H9 (cell line): ENCODE measurements around the gene TMEM145. TPM values are rescaled to one million over a fixed set of nuclear protein-coding genes. Genes with fewer than 3 reads are reported as not detected.

Experiments
- DNase-seq: peaks from one replicate; pipeline ENCODE4 v3.0.0-alpha.2; 2017
- H2AFZ ChIP-seq: one replicate; pipeline ENCODE4 v1.6.1; 2013; ENCODE audit warnings: mild to moderate bottlenecking, low read length, control low read depth, moderate library complexity
- H2AK5ac ChIP-seq: 2 replicates; pipeline ENCODE4 v1.6.1; 2013; ENCODE audit warnings: low read length, control low read depth, mixed read lengths; ENCODE audit not compliant: insufficient read length
- H2BK120ac ChIP-seq: one replicate; pipeline ENCODE4 v1.6.1; 2013; ENCODE audit warnings: low read depth, mild to moderate bottlenecking, low read length, control low read depth, inconsistent platforms; ENCODE audit not compliant: poor library complexity, severe bottlenecking
- H2BK12ac ChIP-seq: 2 replicates; pipeline ENCODE4 v1.6.1; 2013; ENCODE audit warnings: low read length, control low read depth, mixed read lengths, low read depth; ENCODE audit not compliant: insufficient read length
- H2BK15ac ChIP-seq: 2 replicates; pipeline ENCODE4 v1.6.1; 2013; ENCODE audit warnings: low read depth, low read length, control low read depth
- H2BK20ac ChIP-seq: one replicate; pipeline ENCODE4 v1.6.1; 2013; ENCODE audit warnings: low read depth, mild to moderate bottlenecking, low read length, control low read depth, inconsistent platforms; ENCODE audit not compliant: poor library complexity, severe bottlenecking
- H2BK5ac ChIP-seq: 2 replicates; pipeline ENCODE4 v1.6.1; 2013; ENCODE audit warnings: low read length, control low read depth, mixed read lengths; ENCODE audit not compliant: insufficient read length
- H3K14ac ChIP-seq: 2 replicates; pipeline ENCODE4 v1.6.1; 2013; ENCODE audit warnings: low read length, control low read depth; ENCODE audit not compliant: insufficient read depth
- H3K18ac ChIP-seq: 2 replicates; pipeline ENCODE4 v1.6.1; 2013; ENCODE audit warnings: low read depth, mild to moderate bottlenecking, mixed read lengths, low read length, control low read depth; ENCODE audit not compliant: insufficient read length
- H3K23ac ChIP-seq: 2 replicates; pipeline ENCODE4 v1.6.1; 2013; ENCODE audit warnings: low read length, control low read depth, mixed read lengths, low read depth; ENCODE audit not compliant: insufficient read length
- H3K23me2 ChIP-seq: 2 replicates; pipeline ENCODE4 v1.6.1; 2013; ENCODE audit warnings: low read depth, mild to moderate bottlenecking, mixed read lengths, low read length, control low read depth; ENCODE audit not compliant: insufficient read length, poor library complexity, severe bottlenecking
- H3K27ac ChIP-seq: 2 replicates; pipeline ENCODE4 v1.5.1; 2013; ENCODE audit warnings: low read length, control low read depth, mixed read lengths, low read depth; ENCODE audit not compliant: insufficient read length
- H3K27me3 ChIP-seq: 2 replicates; pipeline ENCODE4 v1.6.1; 2013; ENCODE audit warnings: low read length, control low read depth, inconsistent platforms; ENCODE audit not compliant: insufficient read depth
- H3K4ac ChIP-seq: 2 replicates; pipeline ENCODE4 v1.6.1; 2013; ENCODE audit warnings: low read depth, mild to moderate bottlenecking, control low read depth, inconsistent platforms, low read length, moderate library complexity
- H3K4me1 ChIP-seq: 2 replicates; pipeline ENCODE4 v1.6.1; 2013; ENCODE audit warnings: low read length, control low read depth, inconsistent platforms; ENCODE audit not compliant: insufficient read depth
- H3K4me2 ChIP-seq: 2 replicates; pipeline ENCODE4 v1.6.1; 2013; ENCODE audit warnings: low read length, control low read depth, mixed read lengths; ENCODE audit not compliant: insufficient read length, insufficient read depth
- H3K56ac ChIP-seq: 2 replicates; pipeline ENCODE4 v1.6.1; 2013; ENCODE audit warnings: low read depth, mild to moderate bottlenecking, mixed read lengths, low read length, control low read depth; ENCODE audit not compliant: insufficient read length
- H3K79me1 ChIP-seq: 2 replicates; pipeline ENCODE4 v1.6.1; 2013; ENCODE audit warnings: low read depth, mild to moderate bottlenecking, moderate library complexity, low read length, control low read depth, inconsistent platforms; ENCODE audit not compliant: insufficient read depth, poor library complexity, severe bottlenecking
- H3K79me2 ChIP-seq: 2 replicates; pipeline ENCODE4 v1.6.1; 2013; ENCODE audit warnings: low read length, control low read depth, inconsistent platforms; ENCODE audit not compliant: insufficient read depth
- H3K9ac ChIP-seq: 2 replicates; pipeline ENCODE4 v1.6.1; 2013; ENCODE audit warnings: low read length, control low read depth, mixed read lengths; ENCODE audit not compliant: insufficient read length; ENCODE audit errors: extremely low read depth
- H3K9me3 ChIP-seq: one replicate; pipeline ENCODE4 v1.6.1; 2013; ENCODE audit warnings: low read depth, low read length, inconsistent platforms; ENCODE audit not compliant: control insufficient read depth
- H3T11ph ChIP-seq: one replicate; pipeline ENCODE4 v1.6.1; 2013; ENCODE audit warnings: mild to moderate bottlenecking, low read length, control low read depth, inconsistent platforms
- H4K20me1 ChIP-seq: one replicate; pipeline ENCODE4 v1.6.1; 2013; ENCODE audit not compliant: control insufficient read depth, insufficient read length, insufficient read depth
- H4K5ac ChIP-seq: 2 replicates; pipeline ENCODE4 v1.6.1; 2013; ENCODE audit warnings: low read depth, mild to moderate bottlenecking, mixed read lengths, low read length, control low read depth; ENCODE audit not compliant: insufficient read length
- H4K8ac ChIP-seq: replicated peaks from 2 replicates; pipeline ENCODE4 v1.6.1; 2013; ENCODE audit warnings: low read length, control low read depth, mixed read lengths, low read depth; ENCODE audit not compliant: insufficient read length
- H4K91ac ChIP-seq: 2 replicates; pipeline ENCODE4 v1.6.1; 2013; ENCODE audit warnings: low read depth, mild to moderate bottlenecking, moderate library complexity, mixed read lengths, low read length, control low read depth; ENCODE audit not compliant: insufficient read length
- H3K27ac Mint-ChIP-seq, 3 experiments: 2 replicates in 2 of 3; 3 replicates in 1 of 3; pipeline ENCODE4 v1.8.0; 2020 to 2021; ENCODE audit warnings: mixed read lengths in 3 of 3, mild to moderate bottlenecking in 1 of 3, moderate library complexity in 1 of 3
- H3K27me3 Mint-ChIP-seq: 2 replicates; pipeline ENCODE4 v1.8.0; 2021; ENCODE audit warnings: low read depth, mild to moderate bottlenecking, moderate library complexity, mixed read lengths
- H3K36me3 Mint-ChIP-seq, 3 experiments: 2 replicates in 2 of 3; 3 replicates in 1 of 3; pipeline ENCODE4 v1.8.0; 2020 to 2021; ENCODE audit warnings: low read depth in 3 of 3, mixed read lengths in 3 of 3; ENCODE audit not compliant: insufficient read depth in 1 of 3
- H3K4me1 Mint-ChIP-seq, 2 experiments: 2 replicates each; pipeline ENCODE4 v1.8.0; 2020; ENCODE audit warnings: mixed read lengths in 2 of 2
- H3K4me3 Mint-ChIP-seq, 2 experiments: 2 replicates in 1 of 2; 3 replicates in 1 of 2; pipeline ENCODE4 v1.8.0; 2020 to 2021; ENCODE audit warnings: mild to moderate bottlenecking in 2 of 2, mixed read lengths in 2 of 2, moderate library complexity in 1 of 2
- H3K9me3 Mint-ChIP-seq, 2 experiments: 2 replicates in 1 of 2; 3 replicates in 1 of 2; pipeline ENCODE4 v1.8.0; 2020; ENCODE audit warnings: mild to moderate bottlenecking in 2 of 2, mixed read lengths in 2 of 2, moderate library complexity in 1 of 2
- CTCF ChIP-seq: fragments of 200-600 bp; sonication (generic); conservative IDR thresholded peaks from 3 replicates; pipeline ENCODE4 v1.8.0; 2021; ENCODE audit warnings: antibody characterized with exemption, mild to moderate bottlenecking
- WGBS: extraction: QIAGEN DNeasy Blood & Tissue Kit; methylation state at CpG from one replicate; pipeline ENCODE4 v1.1.7; 2013; ENCODE audit warnings: missing lambda C conversion rate, low lambda C conversion rate, mixed read lengths; ENCODE audit not compliant: insufficient read length; ENCODE audit errors: extremely low coverage; 5-methylcytosine and 5-hydroxymethylcytosine counted together
- total RNA-seq: library from RNA; stranded (reverse); gene quantifications from 2 replicates; pipeline ENCODE4 v1.2.1, GENCODE V29; 2021

The TMEM145 gene
- total RNA-seq, 1 experiment from 2014 or later, result 4.5 TPM

- Histone ChIP-seq H3T11ph (no peak overlapping the region), H3K9ac (no peak overlapping the region), H3K27me3 (no peaks in the 10 kb centered on the region), H2BK5ac (no peak overlapping the region), H3K27ac (no peak overlapping the region), H3K79me1 (no peaks in the 10 kb centered on the region), H2BK120ac (no peak overlapping the region), H2BK15ac (no peak overlapping the region), H4K8ac (no peak overlapping the region), H3K56ac (no peak overlapping the region), H4K5ac (no peak overlapping the region), H3K14ac (no peak overlapping the region), H2BK12ac (no peak overlapping the region), H4K20me1 (no peaks in the 10 kb centered on the region), H3K9me3 (no peaks in the 10 kb centered on the region), H3K18ac (no peak overlapping the region), H3K4me1 (no peaks in the 10 kb centered on the region), H3K4ac (no peak overlapping the region), H2AK5ac (no peak overlapping the region), H3K23me2 (peaks cover 3% of the 10 kb centered on the region), H2AFZ (no peak overlapping the region), H2BK20ac (no peak overlapping the region), H3K79me2 (no peaks in the 10 kb centered on the region), H4K91ac (no peak overlapping the region), H3K23ac (no peak overlapping the region), H3K4me2 (no peak overlapping the region)
- H3K4me3 Mint-ChIP-seq, result no peak overlapping the region
- peak; percentile 73 for DNase-seq
- H3K36me3 Mint-ChIP-seq, result peaks cover 16 to 69% (median 59%) of the 10 kb centered on the region in 3 experiments; a peak in 6 of 7 replicates
- peak overlapping the region in 1 of 3 experiments; percentile 8; a peak in 2 of 7 replicates for H3K27ac Mint-ChIP-seq
- H3K9me3 Mint-ChIP-seq, result no peaks in the 10 kb centered on the region
- no peak for TF ChIP-seq CTCF
- WGBS, result no CpG with 5 or more reads among the region's 9 CpGs
- H3K4me1 Mint-ChIP-seq, result peaks cover 3 to 39% of the 10 kb centered on the region in 2 experiments
- no peaks in the 10 kb centered on the region for H3K27me3 Mint-ChIP-seq
Measured at GRCh38 chr19:42291435-42291810, 21.7 kb upstream of the TMEM145 start.
